Neutrophil (primary cell): Measurements from ENCODE around the gene CNTN5.

Experiments
- H3K27ac ChIP-seq: fragments of 200-600 bp; sonication (generic); 2 replicates; pipeline ENCODE4 v1.5.1; 2016; ENCODE audit warnings: mild to moderate bottlenecking, moderate library complexity
- H3K27me3 ChIP-seq: fragments of 200-600 bp; sonication (generic); 2 replicates; pipeline ENCODE4 v1.6.0; 2016; ENCODE audit warnings: mild to moderate bottlenecking
- H3K36me3 ChIP-seq: fragments of 200-600 bp; sonication (generic); 2 replicates; pipeline ENCODE4 v1.5.1; 2017
- H3K4me1 ChIP-seq, 2 experiments: fragments of 200-600 bp in 1 of 2; sonication (generic) in 1 of 2; 1 replicate in 1 of 2; 2 replicates in 1 of 2; pipeline versions ENCODE4 v1.5.1 to v1.6.1; 2013 to 2016; ENCODE audit warnings: low read depth in 1 of 2, low read length in 1 of 2, mild to moderate bottlenecking in 1 of 2, moderate library complexity in 1 of 2; ENCODE audit not compliant: control insufficient read depth in 1 of 2, insufficient read depth in 1 of 2
- H3K4me3 ChIP-seq, 2 experiments: fragments of 200-600 bp in 1 of 2; sonication (generic) in 1 of 2; 1 replicate in 1 of 2; 2 replicates in 1 of 2; pipeline ENCODE4 v1.5.1; 2013 to 2016; ENCODE audit warnings: low read depth in 1 of 2, low read length in 1 of 2, mild to moderate bottlenecking in 1 of 2, moderate library complexity in 1 of 2
- H3K9me3 ChIP-seq: fragments of 200-600 bp; sonication (generic); 2 replicates; pipeline ENCODE4 v1.5.1; 2016
- CTCF ChIP-seq: fragments of 200-600 bp; sonication (generic); IDR thresholded peaks from 2 replicates; pipeline ENCODE4 v1.5.1; 2016; ENCODE audit warnings: antibody characterized with exemption

The CNTN5 gene

GRCh38 chr11:100190395-100190794 is 1169.6 kb downstream of the CNTN5 start:
- Histone ChIP-seq H3K4me1 (no peaks in the 10 kb centered on the region), H3K27ac (no peak overlapping the region), H3K9me3 (no peaks in the 10 kb centered on the region), H3K36me3 (no peaks in the 10 kb centered on the region), H3K4me3 (no peak overlapping the region), H3K27me3 (no peaks in the 10 kb centered on the region)
- TF ChIP-seq CTCF, result no peak

GRCh38 chr11:100192181-100192580 is 1171.4 kb downstream of the CNTN5 start:
- TF ChIP-seq CTCF, result no peak
- no peak overlapping the region for H3K4me3 ChIP-seq
- H3K36me3 ChIP-seq, result no peaks in the 10 kb centered on the region
- no peak overlapping the region for H3K27ac ChIP-seq
- H3K4me1 ChIP-seq, result no peaks in the 10 kb centered on the region
- no peaks in the 10 kb centered on the region for H3K27me3 ChIP-seq
- no peaks in the 10 kb centered on the region for H3K9me3 ChIP-seq

- Histone ChIP-seq H3K27me3 (no peaks in the 10 kb centered on the region), H3K4me1 (no peaks in the 10 kb centered on the region), H3K4me3 (no peak overlapping the region), H3K9me3 (no peaks in the 10 kb centered on the region), H3K27ac (no peak overlapping the region), H3K36me3 (no peaks in the 10 kb centered on the region)
- TF ChIP-seq CTCF, result no peak
Measured at GRCh38 chr11:100203789-100204188, 1183.0 kb downstream of the CNTN5 start.

- no peaks in the 10 kb centered on the region for H3K36me3 ChIP-seq
- H3K4me3 ChIP-seq, result no peak overlapping the region
- no peak overlapping the region for H3K27ac ChIP-seq
- no peaks in the 10 kb centered on the region for H3K27me3 ChIP-seq
- no peak for TF ChIP-seq CTCF
- H3K4me1 ChIP-seq, result no peaks in the 10 kb centered on the region
- no peaks in the 10 kb centered on the region for H3K9me3 ChIP-seq
Measured at GRCh38 chr11:100205926-100206325, 1185.2 kb downstream of the CNTN5 start.

GRCh38 chr11:100208207-100208606 is 1187.5 kb downstream of the CNTN5 start:
- Histone ChIP-seq H3K36me3 (no peaks in the 10 kb centered on the region), H3K4me3 (no peak overlapping the region), H3K9me3 (no peaks in the 10 kb centered on the region), H3K4me1 (no peaks in the 10 kb centered on the region), H3K27me3 (no peaks in the 10 kb centered on the region), H3K27ac (no peak overlapping the region)
- no peak for TF ChIP-seq CTCF

GRCh38 chr11:100214791-100215190 is 1194.0 kb downstream of the CNTN5 start:
- H3K36me3 ChIP-seq, result no peaks in the 10 kb centered on the region
- no peak overlapping the region for H3K4me3 ChIP-seq
- TF ChIP-seq CTCF, result no peak
- H3K4me1 ChIP-seq, result no peaks in the 10 kb centered on the region
- H3K27ac ChIP-seq, result no peak overlapping the region
- no peaks in the 10 kb centered on the region for H3K9me3 ChIP-seq
- H3K27me3 ChIP-seq, result no peaks in the 10 kb centered on the region
